MM.1S (cell line): ENCODE results near the gene C1orf226.

Experiments
- DNase-seq: peaks from one replicate; pipeline ENCODE4 v3.0.0-alpha.2; 2015
- H2AFZ ChIP-seq: fragments of 300-600 bp; sonication (generic); 2 replicates; pipeline ENCODE4 v1.6.0; 2016; ENCODE audit warnings: antibody characterized with exemption, low read length
- H3F3A ChIP-seq: fragments of 300-600 bp; sonication (generic); 2 replicates; pipeline ENCODE4 v1.6.1; 2016; ENCODE audit warnings: mild to moderate bottlenecking, antibody characterized with exemption, low read length, moderate library complexity, mixed read lengths; ENCODE audit not compliant: insufficient read depth
- H3K27ac ChIP-seq: fragments of 300-600 bp; sonication (generic); 2 replicates; pipeline ENCODE4 v1.5.1; 2016; ENCODE audit warnings: mild to moderate bottlenecking, low read length
- H3K27me3 ChIP-seq: fragments of 300-600 bp; sonication (generic); replicated peaks from 2 replicates; pipeline ENCODE4 v1.6.0; 2016; ENCODE audit warnings: low read length; ENCODE audit not compliant: insufficient read depth
- H3K36me3 ChIP-seq: fragments of 300-600 bp; sonication (generic); replicated peaks from 2 replicates; pipeline ENCODE4 v1.6.1; 2016; ENCODE audit warnings: mild to moderate bottlenecking, low read length, mixed read lengths; ENCODE audit not compliant: insufficient read depth
- H3K4me1 ChIP-seq: fragments of 300-600 bp; sonication (generic); 2 replicates; pipeline ENCODE4 v1.6.1; 2016; ENCODE audit warnings: low read length, mixed read lengths
- H3K4me2 ChIP-seq: fragments of 300-600 bp; sonication (generic); 2 replicates; pipeline ENCODE4 v1.6.0; 2016; ENCODE audit warnings: low read depth, low read length
- H3K4me3 ChIP-seq: fragments of 300-600 bp; sonication (generic); 2 replicates; pipeline ENCODE4 v1.5.1; 2016; ENCODE audit warnings: low read length, mixed read lengths
- H3K79me2 ChIP-seq: fragments of 300-600 bp; sonication (generic); 2 replicates; pipeline ENCODE4 v1.6.1; 2016; ENCODE audit warnings: mixed run types, low read length, mixed read lengths
- H3K9ac ChIP-seq: fragments of 300-600 bp; sonication (generic); 2 replicates; pipeline ENCODE4 v1.6.1; 2016; ENCODE audit warnings: low read length, mixed read lengths
- H3K9me2 ChIP-seq: fragments of 300-600 bp; sonication (generic); replicated peaks from 2 replicates; pipeline ENCODE4 v1.6.1; 2016; ENCODE audit warnings: mild to moderate bottlenecking, low read length, mixed read lengths; ENCODE audit not compliant: insufficient read depth
- H3K9me3 ChIP-seq: fragments of 300-600 bp; sonication (generic); replicated peaks from 2 replicates; pipeline ENCODE4 v1.6.1; 2016; ENCODE audit warnings: mild to moderate bottlenecking, low read length, mixed read lengths; ENCODE audit not compliant: insufficient read depth
- H4K20me1 ChIP-seq: fragments of 300-600 bp; sonication (generic); 2 replicates; pipeline ENCODE4 v1.6.1; 2016; ENCODE audit warnings: mild to moderate bottlenecking, low read length, moderate library complexity, mixed read lengths; ENCODE audit not compliant: insufficient read depth
- EZH2 ChIP-seq: fragments of 300-600 bp; sonication (generic); optimal IDR thresholded peaks from 2 replicates; pipeline ENCODE3; 2017; ENCODE audit warnings: low read depth, mild to moderate bottlenecking, antibody characterized with exemption, low read length, mixed read lengths
- EZH2phosphoT487 ChIP-seq: fragments of 300-600 bp; sonication (generic); IDR thresholded peaks from 2 replicates; pipeline ENCODE4 v1.6.1; 2018; ENCODE audit warnings: antibody characterized with exemption, low read length
- TF ChIP-seq, protein P1 (sequence below): fragments of 300-600 bp; sonication (generic); IDR thresholded peaks from 2 replicates; pipeline ENCODE4 v1.5.1; 2016; ENCODE audit warnings: antibody characterized with exemption, low read length, mixed read lengths

The C1orf226 gene

DNA sequence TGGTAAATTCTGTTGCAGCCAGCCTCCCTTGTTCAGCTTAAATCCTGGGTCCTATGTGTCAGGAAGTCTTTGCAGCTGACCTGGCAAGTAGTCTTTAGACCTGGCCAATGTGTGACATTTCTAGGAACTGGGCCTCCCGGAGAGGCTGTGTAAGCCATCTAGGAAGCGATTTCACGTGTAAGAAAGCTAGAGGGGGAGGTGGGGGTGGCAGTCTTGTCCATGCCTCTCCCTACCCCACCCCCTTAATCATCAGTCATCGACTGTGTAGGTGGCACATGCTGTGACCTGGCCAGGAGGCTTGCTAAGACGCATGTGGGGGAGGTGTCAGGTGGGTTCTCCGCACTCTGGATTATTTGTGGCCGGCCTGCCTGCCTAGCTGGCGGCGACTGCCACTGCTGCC, 8.4 kb downstream of the C1orf226 start:
- Histone ChIP-seq H3K9me2 (no peaks in the 10 kb centered on the region), H3K4me1 (peaks cover 12% of the 10 kb centered on the region), H3K27me3 (no peaks in the 10 kb centered on the region), H3K36me3 (no peaks in the 10 kb centered on the region), H3K79me2 (no peaks in the 10 kb centered on the region), H3K4me2 (peak overlapping the region; percentile 29; the same call in 1 of the 2 replicates), H3K4me3 (no peak overlapping the region), H2AFZ (no peak overlapping the region), H3K27ac (no peak overlapping the region), H3K9ac (no peak overlapping the region), H3F3A (no peaks in the 10 kb centered on the region), H4K20me1 (no peaks in the 10 kb centered on the region), H3K9me3 (no peaks in the 10 kb centered on the region)
- TF ChIP-seq, protein P1, sequence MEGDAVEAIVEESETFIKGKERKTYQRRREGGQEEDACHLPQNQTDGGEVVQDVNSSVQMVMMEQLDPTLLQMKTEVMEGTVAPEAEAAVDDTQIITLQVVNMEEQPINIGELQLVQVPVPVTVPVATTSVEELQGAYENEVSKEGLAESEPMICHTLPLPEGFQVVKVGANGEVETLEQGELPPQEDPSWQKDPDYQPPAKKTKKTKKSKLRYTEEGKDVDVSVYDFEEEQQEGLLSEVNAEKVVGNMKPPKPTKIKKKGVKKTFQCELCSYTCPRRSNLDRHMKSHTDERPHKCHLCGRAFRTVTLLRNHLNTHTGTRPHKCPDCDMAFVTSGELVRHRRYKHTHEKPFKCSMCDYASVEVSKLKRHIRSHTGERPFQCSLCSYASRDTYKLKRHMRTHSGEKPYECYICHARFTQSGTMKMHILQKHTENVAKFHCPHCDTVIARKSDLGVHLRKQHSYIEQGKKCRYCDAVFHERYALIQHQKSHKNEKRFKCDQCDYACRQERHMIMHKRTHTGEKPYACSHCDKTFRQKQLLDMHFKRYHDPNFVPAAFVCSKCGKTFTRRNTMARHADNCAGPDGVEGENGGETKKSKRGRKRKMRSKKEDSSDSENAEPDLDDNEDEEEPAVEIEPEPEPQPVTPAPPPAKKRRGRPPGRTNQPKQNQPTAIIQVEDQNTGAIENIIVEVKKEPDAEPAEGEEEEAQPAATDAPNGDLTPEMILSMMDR = no peak
- TF ChIP-seq EZH2 = no peak
- TF ChIP-seq EZH2phosphoT487 = no peak
- DNase-seq = no peak

DNA sequence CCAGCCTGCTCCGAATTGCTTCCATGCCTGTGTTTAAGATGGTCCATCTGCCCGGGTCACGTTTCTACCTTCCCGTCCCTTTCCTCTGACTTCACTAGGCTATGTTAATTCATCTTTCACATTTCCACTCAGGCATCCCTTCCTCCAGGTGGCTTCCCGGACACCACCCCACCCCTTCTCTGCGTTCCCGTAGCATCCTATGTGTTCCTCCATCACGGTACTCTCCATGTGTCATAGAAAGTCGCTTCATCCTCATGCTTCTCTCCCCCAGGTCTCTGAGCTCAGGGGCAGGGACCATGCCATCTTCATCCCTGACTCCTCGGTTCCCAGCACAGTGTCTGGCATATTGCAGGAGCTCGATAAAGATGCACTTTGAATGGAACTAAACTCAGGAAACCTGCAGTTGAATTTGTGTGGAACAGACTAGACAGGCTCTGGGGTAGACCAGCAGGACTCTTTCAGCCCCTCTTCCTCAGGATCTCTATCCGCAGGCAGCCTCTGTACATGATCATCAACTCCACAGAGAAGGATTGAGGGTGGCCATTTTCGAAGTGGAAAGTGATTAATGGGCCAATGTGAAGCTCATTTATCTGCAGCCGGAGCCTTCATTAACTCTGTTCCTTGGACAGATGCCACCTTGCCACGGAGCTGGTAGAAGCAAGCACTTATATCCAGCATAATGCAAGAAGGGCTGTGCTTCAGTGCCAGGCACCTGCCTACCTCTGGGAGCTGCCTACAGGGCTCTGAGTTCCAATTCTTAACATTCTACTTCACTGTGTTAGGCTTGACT, 9.1 kb downstream of the C1orf226 start:
- no peak overlapping the region for H3K4me3 ChIP-seq
- no peaks in the 10 kb centered on the region for H3K27me3 ChIP-seq
- H3K36me3 ChIP-seq = no peaks in the 10 kb centered on the region
- H3K9me3 ChIP-seq = no peaks in the 10 kb centered on the region
- H3K79me2 ChIP-seq = no peaks in the 10 kb centered on the region
- H3K27ac ChIP-seq = no peak overlapping the region
- H4K20me1 ChIP-seq = no peaks in the 10 kb centered on the region
- no peak for DNase-seq
- no peak overlapping the region for H3K9ac ChIP-seq
- peaks cover 12% of the 10 kb centered on the region for H3K4me1 ChIP-seq
- no peaks in the 10 kb centered on the region for H3F3A ChIP-seq
- no peak for TF ChIP-seq EZH2phosphoT487
- TF ChIP-seq EZH2 = no peak
- TF ChIP-seq, protein P1 = no peak
- no peaks in the 10 kb centered on the region for H3K9me2 ChIP-seq
- no peak overlapping the region for H3K4me2 ChIP-seq
- no peak overlapping the region for H2AFZ ChIP-seq

DNA sequence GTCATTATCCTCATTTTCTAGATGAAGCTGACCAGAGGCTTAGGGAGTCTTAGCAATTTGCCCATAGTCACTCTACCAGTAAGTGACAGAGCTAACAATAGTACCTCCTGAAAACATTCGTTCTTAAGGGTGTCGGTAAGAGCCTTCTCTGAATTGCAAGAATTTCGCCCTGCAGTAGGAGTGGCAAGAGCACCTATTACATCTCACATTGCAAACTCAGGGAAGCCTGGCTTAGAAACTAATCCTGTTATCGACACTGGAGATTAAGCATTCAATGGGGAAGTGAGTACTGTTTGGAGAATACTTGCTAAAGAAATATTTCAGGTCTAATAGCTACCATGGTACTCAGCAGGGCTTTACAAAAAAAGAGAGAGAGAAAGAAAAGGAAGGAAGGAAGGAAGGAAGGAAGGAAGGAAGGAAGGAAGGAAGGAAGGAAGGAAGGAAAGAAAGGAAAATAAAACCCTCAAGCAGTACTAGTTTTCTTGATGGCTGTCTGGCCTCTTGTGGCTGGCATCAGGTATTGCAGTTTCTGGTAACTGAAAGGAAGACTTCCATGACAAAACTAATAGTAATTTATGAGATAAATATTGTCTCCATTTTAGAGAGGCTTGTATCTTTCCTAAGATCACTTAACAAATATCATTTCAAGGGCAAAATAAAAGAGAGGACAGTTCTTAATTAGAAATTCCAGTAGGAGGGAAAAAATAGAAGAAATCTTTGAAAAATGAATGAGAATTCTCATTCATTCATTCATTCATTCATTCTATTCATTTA, 10.4 kb downstream of the C1orf226 start:
- no peaks in the 10 kb centered on the region for H3F3A ChIP-seq
- H3K4me2 ChIP-seq = no peak overlapping the region
- peak; percentile 71 for DNase-seq
- H3K9me3 ChIP-seq = no peaks in the 10 kb centered on the region
- no peak overlapping the region for H3K4me3 ChIP-seq
- no peaks in the 10 kb centered on the region for H3K9me2 ChIP-seq
- peaks cover 12% of the 10 kb centered on the region for H3K4me1 ChIP-seq
- H3K27me3 ChIP-seq = no peaks in the 10 kb centered on the region
- no peak overlapping the region for H2AFZ ChIP-seq
- no peaks in the 10 kb centered on the region for H4K20me1 ChIP-seq
- no peak overlapping the region for H3K9ac ChIP-seq
- TF ChIP-seq EZH2 (no peak), EZH2phosphoT487 (no peak)
- TF ChIP-seq, protein P1 = peak; percentile 87
- no peak overlapping the region for H3K27ac ChIP-seq
- H3K36me3 ChIP-seq = no peaks in the 10 kb centered on the region
- H3K79me2 ChIP-seq = no peaks in the 10 kb centered on the region
